Lower leg skin (tissue), 3 donors: ENCODE measurements around the gene ITGA11.

ENCODE experiments used
- CTCF ChIP-seq, 3 donors: fragments of 450-650 bp; IDR thresholded peaks; one replicate each; pipeline ENCODE4 v1.5.1; 2016; ENCODE audit warnings: antibody characterized with exemption in 3 of 3, mild to moderate bottlenecking in 3 of 3, moderate library complexity in 2 of 3
- POLR2A ChIP-seq, 2 donors: fragments of 450-650 bp; IDR thresholded peaks; one replicate each; pipeline ENCODE4 v1.6.1; 2016 to 2017; ENCODE audit warnings: antibody characterized with exemption in 2 of 2, mild to moderate bottlenecking in 1 of 2, moderate library complexity in 1 of 2

- TF ChIP-seq CTCF (IDR thresholded peaks at IDR 0.05) = no peak
- TF ChIP-seq POLR2A (IDR thresholded peaks at IDR 0.05) = no peak
These were observed 166.3 kb downstream of the ITGA11 start for GRCh38 chr15:68265674-68266073.
